Loucy (cell line): ENCODE data around the gene DNTTIP2.

Experiments
- EZH2phosphoT487 ChIP-seq: fragments of 200-600 bp; IDR thresholded peaks from 2 replicates; pipeline ENCODE4 v1.6.1; 2018; ENCODE audit warnings: antibody characterized with exemption, mild to moderate bottlenecking, moderate library complexity, borderline replicate concordance
- TF ChIP-seq, protein P1 (sequence below): fragments of 200-600 bp; sonication (generic); conservative IDR thresholded peaks from 2 replicates; pipeline ENCODE4 v1.5.1; 2014; ENCODE audit warnings: mild to moderate bottlenecking, antibody characterized with exemption, low read length

- TF ChIP-seq, protein P1, sequence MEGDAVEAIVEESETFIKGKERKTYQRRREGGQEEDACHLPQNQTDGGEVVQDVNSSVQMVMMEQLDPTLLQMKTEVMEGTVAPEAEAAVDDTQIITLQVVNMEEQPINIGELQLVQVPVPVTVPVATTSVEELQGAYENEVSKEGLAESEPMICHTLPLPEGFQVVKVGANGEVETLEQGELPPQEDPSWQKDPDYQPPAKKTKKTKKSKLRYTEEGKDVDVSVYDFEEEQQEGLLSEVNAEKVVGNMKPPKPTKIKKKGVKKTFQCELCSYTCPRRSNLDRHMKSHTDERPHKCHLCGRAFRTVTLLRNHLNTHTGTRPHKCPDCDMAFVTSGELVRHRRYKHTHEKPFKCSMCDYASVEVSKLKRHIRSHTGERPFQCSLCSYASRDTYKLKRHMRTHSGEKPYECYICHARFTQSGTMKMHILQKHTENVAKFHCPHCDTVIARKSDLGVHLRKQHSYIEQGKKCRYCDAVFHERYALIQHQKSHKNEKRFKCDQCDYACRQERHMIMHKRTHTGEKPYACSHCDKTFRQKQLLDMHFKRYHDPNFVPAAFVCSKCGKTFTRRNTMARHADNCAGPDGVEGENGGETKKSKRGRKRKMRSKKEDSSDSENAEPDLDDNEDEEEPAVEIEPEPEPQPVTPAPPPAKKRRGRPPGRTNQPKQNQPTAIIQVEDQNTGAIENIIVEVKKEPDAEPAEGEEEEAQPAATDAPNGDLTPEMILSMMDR, result no peak
- TF ChIP-seq EZH2phosphoT487, result no peak
These were observed 3.3 kb upstream of the DNTTIP2 start for GRCh38 chr1:93882269-93882668.
